CMK (cell line): Measurements from ENCODE around the gene ZCCHC9.
"Not testable (repeated sequence)": the region's sequence is repeated elsewhere in the genome, so short reads cannot be mapped to it uniquely, and the experiment has no call there.

Source experiments
- DNase-seq: peaks from one replicate; pipeline ENCODE4 v3.0.0-alpha.2; 2010; ENCODE audit warnings: low read depth

The ZCCHC9 gene

GRCh38 chr5:81308836-81309235 is 7.4 kb downstream of the ZCCHC9 start:
- no peak for DNase-seq

DNA sequence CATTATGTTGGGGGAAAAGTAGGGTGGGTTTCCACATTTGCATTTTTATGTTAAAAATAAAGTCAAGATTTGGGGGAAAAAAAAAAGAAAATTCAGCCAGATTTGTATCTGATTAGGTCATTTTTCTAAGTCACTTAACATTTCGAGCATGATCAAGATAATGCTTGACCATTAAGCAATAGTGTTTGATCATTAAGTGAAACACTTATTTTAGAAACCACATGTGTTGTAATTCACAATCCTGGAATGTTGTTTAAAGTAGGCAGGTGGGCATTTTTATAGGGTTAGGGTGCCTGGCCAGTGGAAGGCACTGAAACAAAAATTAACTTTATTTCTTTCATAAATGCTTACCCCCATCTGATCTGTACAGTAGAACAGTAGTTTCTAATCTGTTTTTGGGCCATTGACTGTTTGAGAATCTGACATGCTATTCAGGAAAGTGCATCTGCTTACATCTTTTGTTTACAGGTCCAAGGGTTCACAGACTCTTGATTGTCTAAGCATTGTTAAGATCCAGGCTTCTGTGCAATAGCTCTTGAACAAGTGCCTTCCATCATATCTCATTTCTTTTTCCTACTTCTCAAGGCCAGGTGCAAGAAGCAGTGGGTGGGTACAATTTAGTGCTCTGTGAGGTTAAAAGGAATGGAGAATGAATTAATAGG is 9.1 kb downstream of the ZCCHC9 start:
- no peak for DNase-seq

GRCh38 chr5:81313278-81313677 is 11.9 kb downstream of the ZCCHC9 start:
- no peak for DNase-seq

GRCh38 chr5:81313686-81314085 is 12.3 kb downstream of the ZCCHC9 start:
- DNase-seq: no peak

DNA sequence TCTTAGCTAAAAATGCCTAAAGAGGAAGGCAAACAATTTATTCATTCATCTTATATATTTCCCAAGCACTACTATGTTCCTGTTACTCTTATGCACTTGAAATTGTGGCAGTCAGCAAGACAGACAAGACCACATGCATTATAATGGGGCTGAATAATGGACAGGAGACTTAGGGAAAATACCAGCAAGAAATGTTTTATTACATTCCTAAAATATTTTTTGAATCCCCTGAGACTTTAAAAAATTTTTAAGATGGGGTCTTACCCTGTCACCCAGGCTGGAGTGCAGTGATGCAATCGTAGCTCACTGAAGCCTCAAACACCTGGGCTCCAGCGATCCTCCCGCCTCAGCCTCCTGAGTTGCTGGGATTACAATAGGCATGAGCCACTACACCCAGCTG is 13.2 kb downstream of the ZCCHC9 start:
- no peak for DNase-seq

- DNase-seq: no peak
These were observed 13.9 kb downstream of the ZCCHC9 start for GRCh38 chr5:81315336-81315735.

- DNase-seq: no peak
These were observed 14.4 kb downstream of the ZCCHC9 start for GRCh38 chr5:81315830-81316229.

GRCh38 chr5:81316571-81316970 is 15.2 kb downstream of the ZCCHC9 start:
- DNase-seq: no peak

GRCh38 chr5:81317536-81317935 is 16.1 kb downstream of the ZCCHC9 start:
- DNase-seq: no peak

GRCh38 chr5:81326554-81326953 is 25.2 kb downstream of the ZCCHC9 start:
- DNase-seq: no peak

DNA sequence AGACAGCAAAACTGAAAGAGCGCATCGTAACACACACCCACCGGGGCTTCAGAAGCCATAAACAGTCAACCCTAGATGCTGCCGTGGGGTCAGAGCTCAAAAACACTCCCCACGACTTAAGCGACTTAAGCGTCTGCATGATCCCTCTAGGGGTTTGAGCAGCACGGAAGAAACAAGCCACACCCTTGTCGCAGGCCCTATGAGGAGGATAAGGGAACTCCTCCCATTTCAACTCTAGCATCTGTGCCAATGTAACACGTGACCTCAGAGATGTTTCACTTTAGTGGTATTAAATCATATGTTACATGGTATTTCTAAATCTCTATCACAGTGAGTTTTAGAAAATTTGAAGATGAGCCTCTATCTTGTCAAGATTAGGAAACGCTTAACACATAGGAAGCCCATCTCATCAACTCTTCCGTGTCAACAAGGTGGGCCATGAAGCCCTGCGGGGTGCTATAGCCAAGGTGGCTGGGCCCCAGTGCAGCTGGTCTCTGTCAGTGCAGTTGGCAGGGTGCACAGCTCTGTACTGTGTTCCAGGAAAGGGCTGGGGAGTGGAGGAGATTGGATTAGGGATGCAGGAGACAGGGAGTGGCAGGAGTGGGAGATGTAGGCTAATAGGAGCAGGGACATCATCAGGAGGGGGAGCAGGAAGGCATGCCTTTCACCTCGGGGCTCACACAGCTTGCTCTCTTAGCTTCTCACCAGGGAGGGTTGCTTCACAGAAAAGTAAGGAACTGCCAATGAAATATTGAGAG is 33.1 kb downstream of the ZCCHC9 start:
- DNase-seq: no peak

GRCh38 chr5:81335946-81336345 is 34.6 kb downstream of the ZCCHC9 start:
- DNase-seq: no peak

GRCh38 chr5:81336556-81336955 is 35.2 kb downstream of the ZCCHC9 start:
- DNase-seq: no peak

GRCh38 chr5:81337803-81338202 is 36.4 kb downstream of the ZCCHC9 start:
- DNase-seq: no peak

- DNase-seq: not testable (repeated sequence)
These were observed 36.8 kb downstream of the ZCCHC9 start for GRCh38 chr5:81338213-81338612.

DNA sequence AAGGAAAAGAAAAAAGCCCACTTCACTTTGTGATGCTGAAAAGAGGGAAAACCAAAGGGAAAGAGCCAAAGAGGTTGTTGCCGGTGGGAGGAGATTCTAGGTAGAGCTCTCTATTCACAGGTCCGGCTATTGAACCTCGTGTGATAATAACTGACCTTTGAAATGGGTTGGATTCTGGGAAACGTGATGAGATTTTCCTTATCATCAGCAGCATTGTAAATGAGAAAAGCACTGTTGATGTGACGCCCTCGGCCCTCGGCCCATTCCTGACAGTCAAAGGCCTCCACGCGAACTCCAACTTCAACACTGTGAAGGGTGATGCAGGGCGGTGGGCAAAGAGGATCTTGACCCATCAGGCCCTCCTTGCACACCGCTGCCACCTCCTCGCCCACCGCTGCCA is 43.3 kb downstream of the ZCCHC9 start:
- no peak for DNase-seq

GRCh38 chr5:81345411-81346003 is 44.1 kb downstream of the ZCCHC9 start:
- DNase-seq: no peak

DNA sequence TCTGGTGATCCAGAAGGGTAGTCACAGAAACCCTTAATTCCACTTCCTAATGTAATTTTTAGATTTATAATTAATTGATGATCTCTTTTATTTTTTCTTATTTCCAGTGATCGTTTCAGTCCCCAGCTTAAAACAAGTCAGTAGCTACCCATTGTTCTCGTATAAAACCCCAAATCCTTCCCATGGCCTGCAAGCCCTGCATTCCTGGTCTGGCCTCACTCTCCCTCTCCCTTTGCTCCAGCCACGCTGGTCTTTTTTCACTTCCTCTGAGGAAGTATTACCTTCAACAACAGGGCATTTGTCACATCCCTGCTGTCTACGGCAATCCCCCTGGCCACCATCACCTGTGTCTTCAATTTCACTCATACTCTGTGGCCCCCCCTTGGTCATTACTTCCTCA is 47.8 kb downstream of the ZCCHC9 start:
- DNase-seq: no peak

DNA sequence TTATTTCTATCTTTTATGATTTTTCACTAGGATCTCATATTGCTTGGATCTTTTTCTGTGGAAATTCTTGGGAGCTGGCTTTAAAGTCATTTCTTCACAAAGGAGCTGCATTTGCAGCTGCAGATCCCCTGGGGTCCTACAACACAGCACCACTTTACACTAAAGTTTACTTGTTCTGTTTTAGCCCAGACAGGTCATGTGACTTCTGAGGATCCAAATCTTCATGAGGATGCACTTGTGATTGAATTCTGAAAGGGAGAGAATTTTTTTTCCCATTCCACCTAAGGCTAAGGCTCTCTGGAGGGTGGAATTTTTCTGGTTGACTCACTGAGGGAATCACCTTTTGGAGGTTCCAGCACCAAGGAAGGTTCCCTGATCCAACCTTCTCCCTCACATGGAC is 49.1 kb downstream of the ZCCHC9 start:
- DNase-seq: no peak

GRCh38 chr5:81353189-81353588 is 51.8 kb downstream of the ZCCHC9 start:
- no peak for DNase-seq

DNA sequence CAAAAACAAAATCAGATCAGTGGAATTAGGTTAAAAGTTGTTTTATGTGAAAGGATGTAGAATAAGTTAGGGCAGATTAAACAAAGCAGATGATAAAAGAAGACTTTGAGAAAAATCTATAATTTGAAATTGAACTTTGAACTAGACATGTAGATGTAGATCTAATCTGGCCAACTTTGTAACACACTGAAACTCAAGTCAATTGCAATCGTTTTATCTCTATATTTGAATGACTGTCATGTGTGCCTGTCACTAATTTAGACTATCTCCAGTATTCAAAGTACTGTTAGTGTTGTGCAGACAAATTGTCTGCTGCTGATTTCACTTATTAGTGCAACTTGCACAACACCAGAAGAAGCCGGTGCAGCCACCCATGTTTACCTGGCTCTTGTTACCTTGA is 52.7 kb downstream of the ZCCHC9 start:
- no peak for DNase-seq

DNA sequence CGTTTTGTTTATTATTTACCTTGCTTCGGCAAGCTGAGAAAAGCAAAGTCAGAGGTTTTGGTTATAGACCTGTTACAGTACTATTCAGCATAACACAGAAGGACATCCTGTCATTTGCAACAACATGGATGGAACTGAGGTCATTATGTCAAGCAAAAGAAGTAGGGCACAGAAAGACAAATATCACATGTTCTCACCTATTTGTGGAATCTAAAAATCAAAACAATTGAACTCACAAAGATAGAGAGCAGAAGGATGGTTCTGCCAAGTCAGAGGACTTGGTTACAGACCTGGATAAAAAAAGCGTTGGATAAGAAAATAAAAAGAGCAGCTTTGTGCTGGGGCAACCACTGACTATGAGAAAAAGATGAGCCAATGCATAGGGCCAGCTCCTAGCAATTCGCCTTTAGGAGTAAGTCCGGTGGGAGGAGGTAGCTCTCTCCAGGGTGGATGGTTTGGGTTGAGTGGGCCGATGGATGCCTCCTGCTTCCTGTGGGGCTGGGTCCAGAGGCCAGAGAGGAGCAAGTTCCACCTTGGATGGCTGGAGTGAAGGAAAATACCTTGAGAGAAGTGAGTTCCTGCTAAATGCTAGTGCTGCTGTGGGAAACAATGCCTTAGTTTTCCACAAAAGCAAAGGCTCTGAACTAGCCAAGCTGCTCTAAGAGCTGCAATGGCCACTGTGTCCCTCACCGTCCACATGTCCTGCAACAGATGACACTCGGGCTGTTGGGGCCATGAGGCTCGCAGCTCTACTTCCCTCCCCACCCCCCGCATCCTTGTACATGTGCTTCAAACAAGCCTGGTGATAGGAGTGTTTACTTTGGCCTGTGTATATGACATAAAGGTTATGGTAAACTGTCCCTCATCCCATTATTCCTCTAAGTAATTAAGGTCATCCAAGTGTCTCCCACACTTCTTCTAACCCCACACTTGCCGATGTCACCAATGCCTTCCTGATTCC is 54.2 kb downstream of the ZCCHC9 start:
- no peak for DNase-seq
